ENCODE measurements around the gene CSMD2.

The CSMD2 gene

DNA sequence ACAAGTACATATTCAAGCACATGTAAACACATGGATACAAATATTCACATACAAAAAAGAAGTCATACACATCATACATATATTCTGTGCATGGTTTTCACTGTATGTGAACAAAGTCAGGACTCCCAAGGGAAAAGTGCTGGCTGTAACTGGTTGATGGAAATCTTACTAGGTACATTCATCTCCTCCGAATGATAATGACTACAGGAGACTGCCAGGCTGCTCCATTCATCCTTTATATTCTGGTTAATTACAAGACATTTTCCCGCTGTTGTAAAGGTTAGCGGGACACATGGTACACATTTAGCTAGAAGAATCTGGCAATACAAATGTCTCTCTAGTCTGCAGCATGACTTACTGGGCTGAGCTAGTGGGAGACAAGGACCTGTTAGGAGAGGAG, 327.4 kb downstream of the CSMD2 start:
- H3K9me3 Mint-ChIP-seq, result peaks cover 0 to 1% of the 10 kb centered on the region in 2 donors
- H3K4me3 Mint-ChIP-seq, result no peak overlapping the region
- H3K36me3 Mint-ChIP-seq (ENCODE audit: insufficient read depth), result no peaks in the 10 kb centered on the region
- ATAC-seq (replicated peaks), result no peak
- H3K27ac Mint-ChIP-seq, result no peak overlapping the region
- DNase-seq, result no peak
- peaks cover 0 to 14% of the 10 kb centered on the region in 2 donors for H3K27me3 Mint-ChIP-seq
- H3K4me1 Mint-ChIP-seq (ENCODE audit: low read depth in 2 of 2), result no peaks in the 10 kb centered on the region

DNA sequence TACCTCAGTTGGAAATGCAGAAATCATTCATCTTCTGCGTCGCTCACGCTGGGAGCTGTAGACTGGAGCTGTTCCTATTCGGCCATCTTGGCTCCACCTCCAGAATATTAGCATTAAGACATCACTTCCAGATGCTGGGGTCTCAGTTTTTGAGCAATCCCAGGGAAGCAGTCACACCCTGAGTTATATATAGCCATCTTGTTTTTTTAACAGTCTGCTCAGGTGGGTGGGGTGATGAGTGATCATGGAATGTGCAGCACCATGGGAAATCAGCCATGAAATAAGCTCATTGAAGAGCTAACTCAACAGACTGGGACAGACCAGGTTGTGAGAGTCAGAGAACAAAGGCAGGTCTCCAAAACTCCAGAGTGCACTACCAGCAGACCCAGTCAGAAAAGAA, 328.1 kb downstream of the CSMD2 start:
- H3K27ac Mint-ChIP-seq, result no peak overlapping the region
- DNase-seq, result no peak
- no peak for ATAC-seq (replicated peaks)
- H3K4me1 Mint-ChIP-seq (ENCODE audit: low read depth in 2 of 2), result no peaks in the 10 kb centered on the region
- H3K36me3 Mint-ChIP-seq (ENCODE audit: insufficient read depth), result no peaks in the 10 kb centered on the region
- no peak overlapping the region for H3K4me3 Mint-ChIP-seq
- H3K27me3 Mint-ChIP-seq, result peaks cover 0 to 14% of the 10 kb centered on the region in 2 donors
- H3K9me3 Mint-ChIP-seq, result peaks cover 0 to 2% of the 10 kb centered on the region in 2 donors

DNA sequence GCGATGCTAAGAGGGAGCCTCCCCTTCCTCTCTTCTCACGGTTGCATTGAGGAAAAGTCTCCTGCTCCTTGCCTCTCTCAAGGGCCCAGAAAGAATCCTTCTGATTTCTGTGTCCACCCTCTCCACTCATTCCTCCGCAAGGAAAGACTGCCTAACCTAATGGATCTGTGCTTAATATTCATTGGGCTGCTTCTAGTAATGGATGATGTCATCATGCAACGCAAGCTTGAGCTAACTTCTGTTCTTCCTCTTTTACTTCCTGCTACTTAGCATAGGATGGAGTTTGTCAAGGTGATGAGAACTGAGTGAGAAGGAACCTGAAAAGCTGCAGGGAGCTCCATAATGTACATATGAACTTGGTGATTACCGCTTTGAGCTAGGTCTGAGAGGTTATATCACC, 336.4 kb downstream of the CSMD2 start:
- Mint-ChIP-seq H3K4me1 (ENCODE audit: low read depth in 2 of 2) (no peaks in the 10 kb centered on the region), H3K27ac (no peak overlapping the region), H3K27me3 (peaks cover 30 to 43% of the 10 kb centered on the region in 2 donors), H3K4me3 (no peak overlapping the region), H3K9me3 (peaks cover 2 to 11% of the 10 kb centered on the region in 2 donors), H3K36me3 (ENCODE audit: insufficient read depth) (no peaks in the 10 kb centered on the region)
- ATAC-seq (replicated peaks) (no peak), DNase-seq (no peak)

DNA sequence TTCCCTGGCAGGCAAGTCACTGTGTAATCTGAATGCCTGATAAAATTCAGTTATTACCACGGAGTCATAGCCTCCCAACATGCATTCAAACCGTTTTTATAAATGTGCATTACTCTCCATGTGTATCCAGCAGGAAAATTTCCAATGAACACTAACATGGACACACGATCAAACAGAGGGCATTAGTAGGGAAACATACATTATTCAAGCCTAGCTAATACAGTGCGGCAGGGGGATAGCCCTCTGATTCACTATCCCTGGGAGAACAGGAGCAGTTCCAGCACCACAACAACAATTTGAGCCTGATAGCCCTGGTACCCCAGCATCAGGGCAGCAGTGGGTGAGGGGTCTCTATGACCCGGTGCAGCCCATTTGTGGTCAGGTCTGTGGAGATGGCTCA, 337.0 kb downstream of the CSMD2 start:
- Mint-ChIP-seq H3K27ac (no peak overlapping the region), H3K36me3 (ENCODE audit: insufficient read depth) (no peaks in the 10 kb centered on the region), H3K27me3 (peaks cover 31 to 46% of the 10 kb centered on the region in 2 donors), H3K4me1 (ENCODE audit: low read depth in 2 of 2) (no peaks in the 10 kb centered on the region), H3K4me3 (no peak overlapping the region), H3K9me3 (peaks cover 2 to 11% of the 10 kb centered on the region in 2 donors)
- ATAC-seq (replicated peaks) (no peak), DNase-seq (no peak)

DNA sequence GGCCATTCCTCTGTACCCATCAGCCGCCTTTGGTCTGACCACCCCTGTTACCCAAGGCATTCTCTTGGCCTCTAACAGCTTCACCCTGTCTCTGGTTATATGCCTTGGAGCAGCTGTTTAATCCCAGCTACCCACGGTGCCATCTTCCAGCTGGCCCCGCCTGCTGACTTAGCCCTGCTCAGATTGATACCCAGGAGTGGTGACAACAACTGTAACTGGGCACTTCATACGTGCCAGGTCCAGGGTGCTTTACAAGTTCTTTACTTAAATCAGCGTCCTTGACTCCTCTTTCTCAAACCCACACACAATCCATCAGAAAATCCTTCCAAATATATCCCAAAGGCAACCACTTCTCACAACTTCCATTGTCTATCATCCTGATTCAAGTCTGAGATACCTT, 338.3 kb downstream of the CSMD2 start:
- ATAC-seq (replicated peaks), result no peak
- DNase-seq, result no peak
- no peaks in the 10 kb centered on the region for H3K4me1 Mint-ChIP-seq (ENCODE audit: low read depth in 2 of 2)
- H3K27me3 Mint-ChIP-seq, result peaks cover 44 to 55% of the 10 kb centered on the region in 2 donors
- no peaks in the 10 kb centered on the region for H3K36me3 Mint-ChIP-seq (ENCODE audit: insufficient read depth)
- no peak overlapping the region for H3K4me3 Mint-ChIP-seq
- peaks cover 0 to 11% of the 10 kb centered on the region in 2 donors for H3K9me3 Mint-ChIP-seq
- H3K27ac Mint-ChIP-seq, result no peak overlapping the region

DNA sequence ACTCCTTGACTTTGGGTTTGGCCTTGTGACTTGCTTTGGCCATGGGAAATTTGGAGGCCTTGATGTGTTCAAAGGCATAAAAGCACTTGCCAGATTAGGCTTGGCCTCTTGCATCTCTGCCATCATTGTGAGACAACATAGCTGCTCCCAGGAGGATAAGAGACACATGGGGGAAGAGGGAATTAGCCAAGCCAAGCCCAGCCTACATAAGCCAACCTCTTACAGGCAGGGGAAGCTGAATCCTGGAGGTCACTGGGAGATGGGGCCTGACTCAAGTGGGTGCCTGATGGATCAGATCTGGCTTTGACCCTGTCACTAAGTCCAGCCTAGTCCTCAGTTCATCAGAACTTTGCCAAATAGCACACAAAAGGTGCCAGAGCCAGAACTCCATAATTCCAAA, 338.7 kb downstream of the CSMD2 start:
- Mint-ChIP-seq H3K4me1 (ENCODE audit: low read depth in 2 of 2) (no peaks in the 10 kb centered on the region), H3K27me3 (peaks cover 48 to 55% of the 10 kb centered on the region in 2 donors), H3K4me3 (no peak overlapping the region), H3K27ac (no peak overlapping the region), H3K36me3 (ENCODE audit: insufficient read depth) (no peaks in the 10 kb centered on the region), H3K9me3 (peaks cover 0 to 11% of the 10 kb centered on the region in 2 donors)
- DNase-seq (no peak), ATAC-seq (replicated peaks) (no peak)

DNA sequence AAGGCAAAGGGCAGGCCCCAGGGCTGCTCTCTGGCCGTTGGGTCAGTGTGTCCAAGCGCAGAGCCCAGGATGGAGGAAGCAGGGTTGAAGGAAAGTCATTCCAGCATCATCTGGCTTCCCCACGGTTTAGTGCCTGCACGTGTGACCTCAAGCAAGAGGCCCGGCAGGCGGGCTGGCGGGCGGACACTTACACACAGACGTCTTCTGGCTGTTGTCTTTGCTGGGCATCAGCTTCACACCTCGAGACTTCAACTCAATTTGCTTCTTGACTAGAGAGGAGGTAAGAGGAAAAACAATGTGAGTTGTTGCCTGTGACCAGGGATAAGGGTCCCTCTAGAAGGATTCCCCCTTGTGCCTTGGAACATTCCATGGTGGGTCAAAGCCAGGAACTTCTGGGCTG, 339.5 kb downstream of the CSMD2 start:
- H3K9me3 Mint-ChIP-seq, result peaks cover 0 to 11% of the 10 kb centered on the region in 2 donors
- no peaks in the 10 kb centered on the region for H3K4me1 Mint-ChIP-seq (ENCODE audit: low read depth in 2 of 2)
- ATAC-seq (replicated peaks), result no peak

DNA sequence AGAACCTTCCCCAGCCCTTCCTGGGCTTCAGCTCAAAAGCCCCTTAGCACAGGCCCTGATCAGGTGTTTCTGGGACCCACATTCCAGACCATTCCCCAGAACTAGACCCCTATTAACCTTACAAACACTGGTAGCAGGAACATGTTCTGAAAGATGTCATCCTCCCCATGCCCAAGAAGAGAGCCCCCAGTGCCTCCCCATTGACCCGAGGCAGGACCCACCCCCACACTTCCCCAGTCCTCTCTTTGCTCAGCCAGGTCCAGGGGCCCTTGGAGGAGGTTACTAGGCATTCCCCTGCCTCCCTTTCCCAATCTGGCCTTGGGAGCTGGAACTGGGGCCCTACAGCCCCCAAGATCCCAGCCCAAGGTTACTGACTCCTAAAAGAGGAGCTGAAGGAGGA, 340.1 kb downstream of the CSMD2 start:
- H3K36me3 Mint-ChIP-seq (ENCODE audit: insufficient read depth), result no peaks in the 10 kb centered on the region
- ATAC-seq (replicated peaks), result no peak

More for the DNA sequence above, 339.5 kb downstream of the CSMD2 start:
- H3K4me3 Mint-ChIP-seq, result no peak overlapping the region
- no peaks in the 10 kb centered on the region for H3K36me3 Mint-ChIP-seq (ENCODE audit: insufficient read depth)
- H3K27me3 Mint-ChIP-seq, result peaks cover 48 to 58% of the 10 kb centered on the region in 2 donors
- no peak for DNase-seq
- H3K27ac Mint-ChIP-seq, result no peak overlapping the region

DNA sequence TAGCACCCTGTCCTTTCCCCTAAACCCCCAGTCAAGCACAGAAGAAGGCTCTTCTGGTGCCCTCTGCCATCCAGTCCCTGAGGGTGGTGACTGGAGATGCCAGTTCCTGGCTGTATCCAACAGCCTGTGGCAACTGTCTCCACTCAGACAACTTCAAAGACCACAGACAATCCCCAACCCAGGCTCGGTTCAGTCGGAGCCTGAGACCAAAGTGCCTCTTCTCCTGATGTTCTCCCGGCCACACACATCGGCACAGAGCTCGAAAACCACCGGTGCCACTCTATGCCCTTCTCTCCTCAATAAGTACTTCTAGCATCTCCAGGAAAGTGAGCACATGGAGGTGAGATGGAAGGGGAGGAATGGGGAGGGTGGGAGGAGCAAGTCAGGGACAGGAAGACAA, 340.7 kb downstream of the CSMD2 start:
- H3K9me3 Mint-ChIP-seq, result peaks cover 0 to 8% of the 10 kb centered on the region in 2 donors
- H3K4me1 Mint-ChIP-seq (ENCODE audit: low read depth in 2 of 2), result no peaks in the 10 kb centered on the region
- no peaks in the 10 kb centered on the region for H3K36me3 Mint-ChIP-seq (ENCODE audit: insufficient read depth)
- H3K27me3 Mint-ChIP-seq, result peaks cover 48 to 61% of the 10 kb centered on the region in 2 donors
- DNase-seq (no peak), ATAC-seq (replicated peaks) (no peak)
- H3K27ac Mint-ChIP-seq, result no peak overlapping the region
- no peak overlapping the region for H3K4me3 Mint-ChIP-seq

More for the DNA sequence above, 340.1 kb downstream of the CSMD2 start:
- H3K4me1 Mint-ChIP-seq (ENCODE audit: low read depth in 2 of 2), result no peaks in the 10 kb centered on the region
- no peak overlapping the region for H3K4me3 Mint-ChIP-seq
- no peak overlapping the region for H3K27ac Mint-ChIP-seq
- peaks cover 48 to 63% of the 10 kb centered on the region in 2 donors for H3K27me3 Mint-ChIP-seq
- DNase-seq, result no peak
- H3K9me3 Mint-ChIP-seq, result peaks cover 0 to 11% of the 10 kb centered on the region in 2 donors

DNA sequence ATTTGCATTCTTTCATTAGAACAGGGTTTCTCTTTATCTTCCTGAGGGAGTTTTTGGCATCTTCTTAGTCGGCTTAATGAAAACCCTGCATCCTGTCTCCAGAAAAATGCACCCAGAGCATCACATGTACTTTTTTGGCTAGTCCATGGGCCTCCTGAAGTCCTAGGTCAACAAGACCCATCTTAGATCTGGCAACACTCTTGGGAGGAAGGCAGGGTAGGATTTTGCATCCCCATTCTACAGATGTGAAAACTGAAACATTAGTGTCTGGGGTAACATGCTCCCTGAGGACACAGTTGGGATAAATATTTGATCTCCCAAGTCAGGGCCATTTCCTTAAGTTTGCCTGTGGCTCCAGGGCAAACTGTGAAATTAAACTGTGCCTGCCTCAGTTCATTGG, 341.2 kb downstream of the CSMD2 start:
- DNase-seq, result no peak
- Mint-ChIP-seq H3K36me3 (ENCODE audit: insufficient read depth) (no peaks in the 10 kb centered on the region), H3K9me3 (peaks cover 0 to 3% of the 10 kb centered on the region in 2 donors), H3K4me3 (no peak overlapping the region), H3K27ac (no peak overlapping the region), H3K27me3 (peaks cover 46 to 56% of the 10 kb centered on the region in 2 donors), H3K4me1 (ENCODE audit: low read depth in 2 of 2) (no peaks in the 10 kb centered on the region)
- ATAC-seq (replicated peaks), result no peak

DNA sequence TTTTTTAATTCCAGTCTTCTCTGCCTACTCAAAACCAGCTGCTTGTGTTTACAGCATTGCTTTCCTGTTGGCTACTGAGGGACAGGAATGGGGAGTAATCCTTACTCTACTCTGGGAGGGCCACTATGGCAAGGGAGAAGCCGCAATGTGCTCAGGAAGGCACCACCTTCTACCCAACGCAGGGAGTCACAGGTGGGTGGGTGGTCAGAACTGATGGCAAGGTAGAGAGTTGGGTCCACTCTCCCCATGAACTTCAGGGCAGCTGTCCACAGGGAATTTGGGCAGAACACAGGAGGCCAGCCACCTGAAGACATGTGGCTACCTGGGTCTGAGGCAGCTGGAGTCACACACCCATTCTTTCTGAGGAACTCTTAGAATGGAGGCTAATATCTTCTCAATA, 341.6 kb downstream of the CSMD2 start:
- Mint-ChIP-seq H3K9me3 (no peaks in the 10 kb centered on the region), H3K4me3 (no peak overlapping the region), H3K27me3 (peaks cover 42 to 52% of the 10 kb centered on the region in 2 donors), H3K36me3 (ENCODE audit: insufficient read depth) (no peaks in the 10 kb centered on the region), H3K27ac (no peak overlapping the region), H3K4me1 (ENCODE audit: low read depth in 2 of 2) (no peaks in the 10 kb centered on the region)
- no peak for DNase-seq
- ATAC-seq (replicated peaks), result no peak

DNA sequence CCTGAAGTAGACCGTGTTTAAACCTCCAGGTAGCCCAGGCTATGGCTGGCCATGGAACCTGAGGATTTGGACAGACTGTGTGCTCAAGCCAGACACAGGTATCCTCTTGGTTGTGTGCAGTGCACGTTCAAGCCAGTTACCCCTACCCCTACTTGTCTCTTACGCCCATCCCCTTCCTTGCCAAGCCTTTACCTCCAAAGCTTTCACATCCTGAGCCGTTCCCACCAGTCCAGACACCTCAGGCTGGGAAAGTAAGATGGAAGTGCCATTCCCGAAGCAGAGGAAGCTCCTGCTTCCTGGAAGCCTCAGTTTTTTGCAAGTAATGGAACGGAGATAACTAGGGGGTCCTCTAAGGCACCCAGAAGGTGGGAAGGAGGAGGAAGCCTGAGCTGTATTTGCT, 342.6 kb downstream of the CSMD2 start:
- Mint-ChIP-seq H3K36me3 (ENCODE audit: insufficient read depth) (no peaks in the 10 kb centered on the region), H3K27ac (no peak overlapping the region), H3K9me3 (no peaks in the 10 kb centered on the region), H3K4me1 (ENCODE audit: low read depth in 2 of 2) (no peaks in the 10 kb centered on the region), H3K27me3 (peaks cover 34 to 42% of the 10 kb centered on the region in 2 donors), H3K4me3 (no peak overlapping the region)
- ATAC-seq (replicated peaks), result no peak
- no peak for DNase-seq

DNA sequence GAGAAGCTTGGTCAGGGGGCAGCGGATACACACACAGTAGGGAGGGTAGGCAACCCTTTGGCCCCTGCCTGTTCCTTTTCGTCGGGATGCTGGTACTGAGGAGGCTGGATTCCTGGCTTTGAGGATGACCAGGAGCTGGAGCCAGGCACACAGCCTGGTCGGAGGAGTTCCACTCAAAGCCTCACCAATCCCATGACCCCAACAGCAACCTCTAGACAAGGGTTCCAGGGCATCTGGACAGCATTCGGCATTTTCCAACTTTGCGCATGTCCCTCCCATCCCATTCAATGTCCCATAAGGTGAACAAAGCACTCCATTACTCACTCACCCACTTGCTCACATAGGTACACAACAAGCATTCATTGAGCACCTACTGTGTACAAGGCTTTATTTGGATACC, 343.7 kb downstream of the CSMD2 start:
- no peaks in the 10 kb centered on the region for H3K9me3 Mint-ChIP-seq
- ATAC-seq (replicated peaks) (no peak), DNase-seq (no peak)
- no peak overlapping the region for H3K27ac Mint-ChIP-seq
- H3K36me3 Mint-ChIP-seq (ENCODE audit: insufficient read depth), result no peaks in the 10 kb centered on the region
- H3K4me3 Mint-ChIP-seq, result no peak overlapping the region
- H3K27me3 Mint-ChIP-seq, result peaks cover 27 to 33% of the 10 kb centered on the region in 2 donors
- no peaks in the 10 kb centered on the region for H3K4me1 Mint-ChIP-seq (ENCODE audit: low read depth in 2 of 2)

DNA sequence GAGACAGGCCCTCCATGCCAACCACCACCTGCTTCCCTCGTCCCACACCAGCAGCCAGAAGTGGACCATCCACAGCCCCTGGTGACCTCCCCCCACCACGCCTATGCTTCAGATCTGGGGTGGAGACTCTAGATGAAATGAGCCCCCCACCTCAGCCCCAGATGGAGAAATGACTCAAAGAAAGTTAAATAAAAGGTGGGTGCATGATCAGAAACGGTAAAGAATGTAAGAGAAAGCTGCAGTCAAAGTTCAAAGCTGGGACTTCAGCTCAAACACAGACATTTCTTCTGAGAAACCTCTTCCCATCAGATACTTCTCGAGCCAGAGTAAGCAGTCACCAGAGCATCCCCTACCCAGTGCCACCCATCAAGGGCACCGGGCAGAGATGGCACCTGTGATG, 344.2 kb downstream of the CSMD2 start:
- ATAC-seq (replicated peaks), result no peak
- Mint-ChIP-seq H3K9me3 (no peaks in the 10 kb centered on the region), H3K27me3 (peaks cover 27 to 33% of the 10 kb centered on the region in 2 donors)

DNA sequence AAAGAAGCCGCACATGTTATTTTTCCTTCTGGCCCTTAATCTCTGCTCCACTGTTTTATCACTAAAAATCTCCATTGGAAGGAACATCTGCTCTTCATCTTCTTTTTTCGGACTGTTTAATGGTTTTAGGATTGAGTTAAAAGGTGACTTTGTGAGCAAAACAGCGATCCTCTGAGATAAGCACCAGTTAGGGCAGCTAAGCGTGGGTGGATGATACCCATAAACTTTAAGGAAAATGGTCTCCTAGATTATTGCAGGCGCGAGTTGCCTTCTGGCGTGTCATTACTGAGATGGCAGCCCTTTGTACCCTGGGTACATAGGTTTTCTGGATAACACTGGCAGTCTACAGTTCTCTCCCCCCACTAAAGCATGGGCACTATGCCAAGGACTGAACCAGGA, 345.1 kb downstream of the CSMD2 start:
- Mint-ChIP-seq H3K9me3 (peaks cover 0 to 3% of the 10 kb centered on the region in 2 donors), H3K36me3 (ENCODE audit: insufficient read depth) (no peaks in the 10 kb centered on the region), H3K4me3 (no peak overlapping the region), H3K27ac (no peak overlapping the region), H3K4me1 (ENCODE audit: low read depth in 2 of 2) (no peaks in the 10 kb centered on the region), H3K27me3 (peaks cover 24 to 30% of the 10 kb centered on the region in 2 donors)
- DNase-seq (no peak), ATAC-seq (replicated peaks) (no peak)

More for the DNA sequence above, 344.2 kb downstream of the CSMD2 start:
- no peak overlapping the region for H3K27ac Mint-ChIP-seq
- H3K4me1 Mint-ChIP-seq (ENCODE audit: low read depth in 2 of 2), result no peaks in the 10 kb centered on the region
- H3K4me3 Mint-ChIP-seq, result no peak overlapping the region
- no peaks in the 10 kb centered on the region for H3K36me3 Mint-ChIP-seq (ENCODE audit: insufficient read depth)
- no peak for DNase-seq

All from effector memory CD8-positive, alpha-beta T cell (primary cell).